ENCODE results near the gene SNAPC3.
A peak's percentile ranks its signal among the peaks of the same experiment; 100 is the strongest.

Gene SNAPC3

DNA sequence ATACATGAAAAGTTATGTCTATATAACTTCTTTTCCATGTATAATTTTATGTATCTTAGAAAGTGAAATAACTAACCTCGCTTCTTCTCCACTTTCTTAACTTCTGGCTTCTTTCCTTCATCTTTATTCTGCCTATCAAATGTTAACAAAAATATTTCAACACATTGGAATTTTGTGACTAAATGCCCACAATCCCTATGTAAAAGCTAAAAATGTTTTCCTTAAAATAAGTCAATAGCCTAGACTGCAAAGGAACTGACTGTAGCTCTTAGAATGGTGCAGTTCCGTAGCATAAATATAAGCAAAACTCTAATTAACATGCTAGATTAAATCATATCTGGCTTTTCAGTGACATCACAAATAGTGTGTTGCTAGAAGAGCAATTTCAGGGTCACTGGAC is 47.2 kb downstream of the SNAPC3 start:
- Histone ChIP-seq H3K4me3 (ENCODE audit: low read depth, low read length) (no peak overlapping the region), H3K9me3 (ENCODE audit: insufficient read depth, low read depth, low read length) (no peaks in the 10 kb centered on the region), H3K23ac (ENCODE audit: low read length) (no peak overlapping the region), H2BK12ac (ENCODE audit: low read length) (no peak overlapping the region), H2BK5ac (ENCODE audit: low read depth, low read length, poor library complexity) (no peak overlapping the region), H3K4ac (ENCODE audit: low read depth, low read length) (no peak overlapping the region), H3K4me2 (ENCODE audit: low read length) (no peak overlapping the region), H2AK5ac (ENCODE audit: low read length) (no peak overlapping the region), H3K27me3 (ENCODE audit: insufficient read depth, low read length) (no peaks in the 10 kb centered on the region), H3K4me1 (ENCODE audit: control insufficient read depth in 1 of 2, insufficient read depth in 2 of 2, low read length in 2 of 2) (no peaks in the 10 kb centered on the region), H4K91ac (ENCODE audit: low read depth, low read length) (no peak overlapping the region), H3K18ac (ENCODE audit: low read length) (no peak overlapping the region), H3K9ac (ENCODE audit: low read length) (no peak overlapping the region), H4K12ac (ENCODE audit: low read depth, low read length) (no peak overlapping the region), H3K27ac (ENCODE audit: low read depth, low read length) (no peak overlapping the region), H2AFZ (ENCODE audit: insufficient read depth, low read length, poor library complexity) (no peak overlapping the region), H2BK120ac (ENCODE audit: insufficient read depth, low read length, poor library complexity) (no peak overlapping the region), H3K36me3 (ENCODE audit: control insufficient read depth in 1 of 2, insufficient read depth in 2 of 2, low read length in 2 of 2) (peaks cover 5 to 8% of the 10 kb centered on the region in 2 experiments), H3K79me2 (ENCODE audit: control insufficient read depth, insufficient read depth, low read length, poor library complexity) (no peaks in the 10 kb centered on the region), H3K14ac (ENCODE audit: low read length) (no peak overlapping the region), H4K8ac (ENCODE audit: low read depth, low read length) (no peak overlapping the region), H3K79me1 (ENCODE audit: low read length) (no peaks in the 10 kb centered on the region)
- no CpG with 5 or more reads among the region's 2 CpGs for WGBS (ENCODE audit: extremely low coverage, insufficient coverage, insufficient read length)
- no peak for DNase-seq

DNA sequence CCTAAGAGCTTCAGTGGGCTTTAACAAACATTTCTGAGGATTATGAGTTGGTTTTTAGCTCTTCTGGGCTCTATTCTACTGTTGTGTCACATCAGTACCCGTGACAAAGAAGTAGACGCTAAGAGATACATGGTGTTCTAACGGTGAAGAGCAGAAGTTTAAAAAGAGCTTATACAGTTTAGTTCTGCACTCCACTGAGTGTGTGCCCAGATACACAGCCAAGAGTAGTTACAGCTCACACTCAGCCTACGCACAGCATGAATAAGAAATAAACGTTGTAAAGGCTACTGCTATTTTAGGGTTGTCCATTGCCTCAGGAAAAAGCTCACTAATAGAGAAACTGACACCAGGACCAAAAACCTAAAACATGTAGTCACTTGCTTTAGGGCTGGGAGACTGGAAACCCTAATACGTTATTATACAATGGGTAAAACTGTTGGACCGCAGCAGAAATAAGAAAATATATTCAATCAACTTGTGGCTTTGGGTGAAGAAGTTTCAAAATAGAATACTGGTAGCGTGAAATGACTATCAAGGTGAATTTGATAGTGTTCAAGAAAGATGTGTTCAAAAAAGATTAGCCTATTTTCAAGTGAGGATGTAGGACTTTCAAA is 53.4 kb downstream of the SNAPC3 start:
- H2AK5ac ChIP-seq (ENCODE audit: low read length): no peak overlapping the region
- no peaks in the 10 kb centered on the region for H3K9me3 ChIP-seq (ENCODE audit: insufficient read depth, low read depth, low read length)
- H3K18ac ChIP-seq (ENCODE audit: low read length): no peak overlapping the region
- H2AFZ ChIP-seq (ENCODE audit: insufficient read depth, low read length, poor library complexity): no peak overlapping the region
- H3K4me2 ChIP-seq (ENCODE audit: low read length): no peak overlapping the region
- no peaks in the 10 kb centered on the region for H3K27me3 ChIP-seq (ENCODE audit: insufficient read depth, low read length)
- no peaks in the 10 kb centered on the region for H3K4me1 ChIP-seq (ENCODE audit: control insufficient read depth in 1 of 2, insufficient read depth in 2 of 2, low read length in 2 of 2)
- no peak overlapping the region for H3K23ac ChIP-seq (ENCODE audit: low read length)
- H4K12ac ChIP-seq (ENCODE audit: low read depth, low read length): no peak overlapping the region
- no peak overlapping the region for H4K8ac ChIP-seq (ENCODE audit: low read depth, low read length)
- H3K14ac ChIP-seq (ENCODE audit: low read length): no peak overlapping the region
- no peak overlapping the region for H2BK12ac ChIP-seq (ENCODE audit: low read length)
- no peak overlapping the region for H2BK120ac ChIP-seq (ENCODE audit: insufficient read depth, low read length, poor library complexity)
- no peak overlapping the region for H3K9ac ChIP-seq (ENCODE audit: low read length)
- H3K4me3 ChIP-seq (ENCODE audit: low read depth, low read length): no peak overlapping the region
- no peaks in the 10 kb centered on the region for H3K79me2 ChIP-seq (ENCODE audit: control insufficient read depth, insufficient read depth, low read length, poor library complexity)
- H3K27ac ChIP-seq (ENCODE audit: low read depth, low read length): no peak overlapping the region
- no peak for DNase-seq
- peaks cover 6 to 8% of the 10 kb centered on the region in 2 experiments for H3K36me3 ChIP-seq (ENCODE audit: control insufficient read depth in 1 of 2, insufficient read depth in 2 of 2, low read length in 2 of 2)
- no peak overlapping the region for H2BK5ac ChIP-seq (ENCODE audit: low read depth, low read length, poor library complexity)
- WGBS (ENCODE audit: extremely low coverage, insufficient coverage, insufficient read length): no CpG with 5 or more reads among the region's 8 CpGs
- no peak overlapping the region for H4K91ac ChIP-seq (ENCODE audit: low read depth, low read length)
- H3K4ac ChIP-seq (ENCODE audit: low read depth, low read length): no peak overlapping the region
- no peaks in the 10 kb centered on the region for H3K79me1 ChIP-seq (ENCODE audit: low read length)

DNA sequence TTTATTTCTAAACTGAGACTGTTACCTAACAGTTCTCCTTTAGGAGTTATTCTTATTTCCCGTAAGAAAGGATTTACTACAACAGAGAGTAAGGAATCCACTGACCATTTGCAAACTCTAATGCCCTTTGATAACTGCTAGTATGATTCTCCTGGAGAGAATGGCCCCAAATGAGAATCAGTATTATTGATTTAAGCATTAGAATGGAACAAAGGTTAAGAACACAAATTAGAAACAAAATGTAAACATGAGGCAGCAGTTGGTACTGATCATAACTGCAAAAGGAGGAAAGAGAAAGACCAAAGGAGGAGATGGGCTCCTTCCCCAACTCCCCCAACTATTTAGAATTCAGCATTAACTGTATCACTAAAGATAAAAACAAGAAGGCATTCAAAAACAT is 57.4 kb downstream of the SNAPC3 start:
- Histone ChIP-seq H3K4me3 (ENCODE audit: low read depth, low read length) (no peak overlapping the region), H3K36me3 (ENCODE audit: control insufficient read depth in 1 of 2, insufficient read depth in 2 of 2, low read length in 2 of 2) (peaks cover 8 to 9% of the 10 kb centered on the region in 2 experiments), H4K12ac (ENCODE audit: low read depth, low read length) (no peak overlapping the region), H2BK5ac (ENCODE audit: low read depth, low read length, poor library complexity) (no peak overlapping the region), H3K79me2 (ENCODE audit: control insufficient read depth, insufficient read depth, low read length, poor library complexity) (no peaks in the 10 kb centered on the region), H3K4ac (ENCODE audit: low read depth, low read length) (no peak overlapping the region), H3K9me3 (ENCODE audit: insufficient read depth, low read depth, low read length) (no peaks in the 10 kb centered on the region), H2BK120ac (ENCODE audit: insufficient read depth, low read length, poor library complexity) (no peak overlapping the region), H2AFZ (ENCODE audit: insufficient read depth, low read length, poor library complexity) (no peak overlapping the region), H3K4me2 (ENCODE audit: low read length) (no peak overlapping the region), H3K14ac (ENCODE audit: low read length) (no peak overlapping the region), H3K9ac (ENCODE audit: low read length) (no peak overlapping the region), H3K18ac (ENCODE audit: low read length) (no peak overlapping the region), H4K91ac (ENCODE audit: low read depth, low read length) (no peak overlapping the region), H2AK5ac (ENCODE audit: low read length) (no peak overlapping the region), H3K27ac (ENCODE audit: low read depth, low read length) (no peak overlapping the region), H3K23ac (ENCODE audit: low read length) (no peak overlapping the region), H4K8ac (ENCODE audit: low read depth, low read length) (no peak overlapping the region), H2BK12ac (ENCODE audit: low read length) (no peak overlapping the region), H3K27me3 (ENCODE audit: insufficient read depth, low read length) (no peaks in the 10 kb centered on the region), H3K79me1 (ENCODE audit: low read length) (no peaks in the 10 kb centered on the region), H3K4me1 (ENCODE audit: control insufficient read depth in 1 of 2, insufficient read depth in 2 of 2, low read length in 2 of 2) (no peaks in the 10 kb centered on the region)
- no CpG with 5 or more reads among the region's 1 CpG for WGBS (ENCODE audit: extremely low coverage, insufficient coverage, insufficient read length)
- DNase-seq: no peak

DNA sequence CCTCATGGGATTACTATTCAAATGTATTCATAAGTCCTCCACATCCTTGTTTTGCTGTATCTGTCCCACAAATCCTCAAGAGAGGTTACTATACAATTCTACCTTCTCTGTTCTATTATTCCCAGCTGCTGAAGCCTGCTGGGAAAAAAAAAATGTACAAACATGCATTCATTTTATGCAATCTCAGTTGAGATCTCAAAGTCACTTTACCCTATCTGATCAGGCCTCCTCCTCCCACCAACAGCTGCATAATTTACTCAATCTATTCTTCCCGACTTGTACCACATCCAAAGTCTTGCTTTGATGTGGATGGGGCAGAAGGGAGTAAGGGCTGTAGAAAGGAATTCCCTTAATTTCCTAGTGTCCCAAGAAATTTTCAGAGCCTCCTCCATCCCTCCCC is 59.5 kb downstream of the SNAPC3 start:
- Histone ChIP-seq H3K27me3 (ENCODE audit: insufficient read depth, low read length) (no peaks in the 10 kb centered on the region), H2AK5ac (ENCODE audit: low read length) (no peak overlapping the region), H3K23ac (ENCODE audit: low read length) (no peak overlapping the region), H3K36me3 (ENCODE audit: control insufficient read depth in 1 of 2, insufficient read depth in 2 of 2, low read length in 2 of 2) (peaks cover 2 to 9% of the 10 kb centered on the region in 2 experiments), H4K8ac (ENCODE audit: low read depth, low read length) (no peak overlapping the region), H3K18ac (ENCODE audit: low read length) (no peak overlapping the region), H4K91ac (ENCODE audit: low read depth, low read length) (no peak overlapping the region), H2BK12ac (ENCODE audit: low read length) (no peak overlapping the region), H3K4me2 (ENCODE audit: low read length) (no peak overlapping the region), H2AFZ (ENCODE audit: insufficient read depth, low read length, poor library complexity) (no peak overlapping the region), H4K12ac (ENCODE audit: low read depth, low read length) (no peak overlapping the region), H3K14ac (ENCODE audit: low read length) (no peak overlapping the region), H3K79me1 (ENCODE audit: low read length) (no peaks in the 10 kb centered on the region), H2BK5ac (ENCODE audit: low read depth, low read length, poor library complexity) (no peak overlapping the region), H3K4me3 (ENCODE audit: low read depth, low read length) (no peak overlapping the region), H3K9me3 (ENCODE audit: insufficient read depth, low read depth, low read length) (no peaks in the 10 kb centered on the region), H3K4ac (ENCODE audit: low read depth, low read length) (no peak overlapping the region), H2BK120ac (ENCODE audit: insufficient read depth, low read length, poor library complexity) (no peak overlapping the region), H3K79me2 (ENCODE audit: control insufficient read depth, insufficient read depth, low read length, poor library complexity) (no peaks in the 10 kb centered on the region), H3K27ac (ENCODE audit: low read depth, low read length) (no peak overlapping the region), H3K9ac (ENCODE audit: low read length) (no peak overlapping the region), H3K4me1 (ENCODE audit: control insufficient read depth in 1 of 2, insufficient read depth in 2 of 2, low read length in 2 of 2) (no peaks in the 10 kb centered on the region)
- DNase-seq: peak in 1 of 2 donors; percentile 10
- WGBS (ENCODE audit: extremely low coverage, insufficient coverage, insufficient read length): no CpG with 5 or more reads among the region's 1 CpG
